Mesodermal cell (in vitro differentiated cells): ENCODE results near the gene HDLBP.

Experiments used
- H3K27ac ChIP-seq: 2 replicates; pipeline ENCODE4 v1.7.0; 2013; ENCODE audit warnings: mild to moderate bottlenecking, low read depth, low read length, moderate library complexity; ENCODE audit not compliant: severe bottlenecking
- H3K36me3 ChIP-seq: 2 replicates; pipeline ENCODE4 v1.7.1; 2013; ENCODE audit warnings: mild to moderate bottlenecking, low read length, moderate library complexity; ENCODE audit not compliant: control insufficient read depth, insufficient read depth
- H3K4me1 ChIP-seq: one replicate; pipeline ENCODE4 v1.7.1; 2013; ENCODE audit warnings: mild to moderate bottlenecking, low read length; ENCODE audit not compliant: insufficient read depth, control insufficient read depth, poor library complexity, severe bottlenecking
- H3K4me3 ChIP-seq: 2 replicates; pipeline ENCODE4 v1.7.0; 2013; ENCODE audit warnings: low read length, control low read depth, mild to moderate bottlenecking; ENCODE audit not compliant: insufficient read depth, poor library complexity, severe bottlenecking; ENCODE audit errors: extremely low read depth
- H3K9me3 ChIP-seq: 2 replicates; pipeline ENCODE4 v1.7.1; 2013; ENCODE audit warnings: mild to moderate bottlenecking, low read length, moderate library complexity; ENCODE audit not compliant: control insufficient read depth
- WGBS, 2 experiments: methylation state at CpG; one replicate each; pipeline ENCODE4 v1.1.5; 2013; ENCODE audit warnings: missing lambda C conversion rate in 2 of 2; ENCODE audit not compliant: insufficient coverage in 2 of 2; 5-methylcytosine and 5-hydroxymethylcytosine counted together

The HDLBP gene

GRCh38 chr2:241275504-241275903, 40.0 kb downstream of the HDLBP start:
- no CpG with 5 or more reads among the region's 1 CpG for WGBS, 2 experiments
- Histone ChIP-seq H3K27ac (no peak overlapping the region), H3K36me3 (peaks cover 4% of the 10 kb centered on the region), H3K4me3 (no peak overlapping the region), H3K4me1 (peaks cover 25% of the 10 kb centered on the region), H3K9me3 (no peaks in the 10 kb centered on the region)

- no peak overlapping the region for H3K4me3 ChIP-seq
- no peaks in the 10 kb centered on the region for H3K9me3 ChIP-seq
- peak overlapping the region; percentile 16 for H3K27ac ChIP-seq
- peaks cover 31% of the 10 kb centered on the region for H3K4me1 ChIP-seq
- peaks cover 18% of the 10 kb centered on the region for H3K36me3 ChIP-seq
- WGBS, 2 experiments: 86 to 93% methylated on average over 5 of the region's 5 CpGs
These were observed 41.3 kb downstream of the HDLBP start for GRCh38 chr2:241274127-241274526.

GRCh38 chr2:241273210-241274020, 42.1 kb downstream of the HDLBP start:
- H3K9me3 ChIP-seq: no peaks in the 10 kb centered on the region
- peaks cover 25% of the 10 kb centered on the region for H3K36me3 ChIP-seq
- peak overlapping the region; percentile 82 for H3K27ac ChIP-seq
- H3K4me1 ChIP-seq: peaks cover 35% of the 10 kb centered on the region
- peak overlapping the region; percentile 68 for H3K4me3 ChIP-seq
- 75 to 89% methylated on average over 15 to 21 of the region's 21 CpGs for WGBS, 2 experiments

DNA sequence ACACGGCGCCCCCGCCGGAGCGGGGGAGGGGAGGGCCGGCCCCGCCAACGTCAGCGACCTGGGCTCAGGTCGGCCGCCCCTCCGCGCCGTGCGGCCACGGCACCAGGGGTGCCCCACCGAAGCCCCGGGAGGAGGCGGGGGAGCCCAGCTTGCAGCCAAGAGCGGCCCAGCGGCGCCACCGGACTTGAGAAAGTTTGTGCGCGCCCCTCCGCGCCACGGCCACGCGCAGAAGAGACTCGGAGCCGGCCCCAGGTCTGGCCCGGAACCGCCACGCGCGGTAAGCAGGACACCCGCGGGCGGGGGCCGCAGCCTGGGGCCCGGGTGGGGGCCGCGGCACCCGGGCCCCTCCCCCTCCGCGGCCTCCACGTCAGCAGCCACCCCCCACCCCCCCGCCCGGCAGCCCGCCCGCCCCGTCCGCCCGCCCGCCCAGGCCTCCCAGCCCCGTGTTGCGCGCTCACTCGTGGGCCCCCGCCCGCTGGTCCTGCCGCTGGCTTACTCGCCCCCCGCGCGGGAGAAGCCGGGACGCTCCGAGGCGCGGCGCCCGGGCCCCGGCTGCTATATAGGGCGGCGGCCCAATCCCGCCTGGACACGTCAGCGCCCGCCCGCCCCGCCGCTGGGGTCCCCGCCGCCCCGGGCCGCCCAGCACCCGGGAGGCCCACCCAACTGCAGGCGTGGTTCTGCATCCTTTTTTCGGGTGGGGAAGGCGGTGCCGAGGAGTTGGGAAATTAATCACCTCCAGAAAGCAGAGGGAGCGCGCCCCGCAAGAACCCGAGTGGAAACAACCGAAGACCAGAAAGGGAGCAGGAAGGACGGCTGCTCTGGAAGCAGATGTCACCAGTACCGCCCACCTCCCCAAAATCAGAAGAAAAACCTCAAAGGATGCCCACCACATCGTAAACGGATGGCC, 42.9 kb downstream of the HDLBP start:
- Histone ChIP-seq H3K9me3 (no peaks in the 10 kb centered on the region), H3K36me3 (peaks cover 34% of the 10 kb centered on the region), H3K27ac (peak overlapping the region; percentile 82), H3K4me1 (peaks cover 35% of the 10 kb centered on the region), H3K4me3 (peak overlapping the region; percentile 68)
- WGBS, 2 experiments: 2% methylated on average over 29 to 69 of the region's 102 CpGs

- WGBS, 2 experiments: 16 to 24% methylated on average over 19 to 28 of the region's 37 CpGs
- peaks cover 41% of the 10 kb centered on the region for H3K36me3 ChIP-seq
- peak overlapping the region; percentile 81 for H3K27ac ChIP-seq
- peaks cover 35% of the 10 kb centered on the region for H3K4me1 ChIP-seq
- no peaks in the 10 kb centered on the region for H3K9me3 ChIP-seq
- H3K4me3 ChIP-seq: peak overlapping the region; percentile 68
These were observed 43.7 kb downstream of the HDLBP start for GRCh38 chr2:241271706-241272302.

- WGBS, 2 experiments: 95 to 97% methylated on average over 5 of the region's 5 CpGs
- Histone ChIP-seq H3K4me1 (peaks cover 35% of the 10 kb centered on the region), H3K27ac (no peak overlapping the region), H3K9me3 (no peaks in the 10 kb centered on the region), H3K36me3 (peaks cover 54% of the 10 kb centered on the region), H3K4me3 (peak overlapping the region; percentile 68)
These were observed 44.9 kb downstream of the HDLBP start for GRCh38 chr2:241270531-241270930.

- WGBS, 2 experiments: 96 to 97% methylated on average over 12 to 14 of the region's 15 CpGs
- Histone ChIP-seq H3K4me1 (peaks cover 35% of the 10 kb centered on the region), H3K27ac (no peak overlapping the region), H3K9me3 (no peaks in the 10 kb centered on the region), H3K4me3 (peak overlapping the region; percentile 11), H3K36me3 (peaks cover 60% of the 10 kb centered on the region)
These were observed 45.6 kb downstream of the HDLBP start for GRCh38 chr2:241269707-241270520.

DNA sequence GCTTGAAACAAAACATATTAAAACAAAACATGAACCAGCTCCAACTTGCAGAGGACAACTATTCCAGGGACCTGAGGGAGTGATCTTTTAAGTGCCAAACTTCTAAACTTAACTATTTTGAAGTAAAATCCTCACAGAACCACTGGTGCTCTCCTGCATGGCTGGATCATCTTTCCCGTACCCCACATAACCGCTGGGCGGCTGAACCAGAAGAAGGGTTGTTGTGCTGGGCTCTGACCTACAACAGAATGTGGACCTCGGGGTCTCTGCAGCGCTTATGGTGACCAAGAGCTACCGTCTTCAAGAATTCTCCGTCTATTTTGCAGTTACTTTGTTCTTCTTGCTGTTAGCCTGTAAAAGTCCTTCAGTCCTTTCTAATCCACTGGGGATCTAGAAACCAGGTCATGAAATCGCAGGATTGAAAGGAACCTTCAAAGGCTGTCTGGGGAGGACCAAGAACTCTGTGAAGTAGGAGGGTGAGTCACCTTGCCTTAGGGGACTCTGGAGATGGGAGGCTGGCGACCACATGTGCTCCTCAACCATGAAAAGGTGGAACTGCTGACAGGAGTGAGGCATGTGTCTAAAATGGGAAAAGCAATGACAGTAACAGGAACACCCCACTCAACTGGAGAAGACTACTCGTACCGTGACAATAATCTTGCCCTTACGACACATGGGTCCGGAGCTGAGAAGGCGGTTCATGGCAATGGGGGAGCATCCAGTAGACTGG, 46.6 kb downstream of the HDLBP start:
- no peak overlapping the region for H3K4me3 ChIP-seq
- H3K27ac ChIP-seq: no peak overlapping the region
- H3K9me3 ChIP-seq: no peaks in the 10 kb centered on the region
- peaks cover 67% of the 10 kb centered on the region for H3K36me3 ChIP-seq
- WGBS, 2 experiments: 94 to 96% methylated on average over 14 of the region's 14 CpGs
- H3K4me1 ChIP-seq: peaks cover 32% of the 10 kb centered on the region

DNA sequence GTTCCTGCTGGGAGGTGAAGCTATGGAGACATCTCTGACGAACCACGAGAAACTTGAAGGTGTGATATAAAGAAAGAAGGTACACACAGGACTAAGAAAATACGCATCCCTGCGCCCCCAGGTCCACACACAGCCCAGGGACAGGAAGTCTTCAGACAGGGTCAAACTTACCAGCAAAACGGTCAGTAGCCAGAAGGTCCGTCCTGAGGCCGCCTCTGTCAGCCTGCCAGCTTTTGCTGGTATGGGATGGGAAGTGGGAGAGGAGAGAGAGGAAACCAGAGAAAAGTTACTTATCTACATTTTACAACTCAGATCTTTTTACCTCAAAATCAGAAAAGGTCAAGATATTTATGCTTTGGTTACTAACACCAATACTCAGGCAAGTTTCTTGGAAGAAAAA, 47.2 kb downstream of the HDLBP start:
- Histone ChIP-seq H3K27ac (no peak overlapping the region), H3K36me3 (peaks cover 73% of the 10 kb centered on the region), H3K4me3 (no peak overlapping the region), H3K4me1 (peaks cover 31% of the 10 kb centered on the region), H3K9me3 (no peaks in the 10 kb centered on the region)
- 98% methylated on average over 4 of the region's 7 CpGs for WGBS, 2 experiments
